ENCODE measurements around the gene DDX23. TPM values are rescaled to one million over a fixed set of nuclear protein-coding genes. Genes with fewer than 3 reads are reported as not detected.
A peak's percentile ranks its signal among the peaks of the same experiment; 100 is the strongest.

The DDX23 gene
- total RNA-seq, 1 experiment from 2014 or later, result 98.1 TPM

DNA sequence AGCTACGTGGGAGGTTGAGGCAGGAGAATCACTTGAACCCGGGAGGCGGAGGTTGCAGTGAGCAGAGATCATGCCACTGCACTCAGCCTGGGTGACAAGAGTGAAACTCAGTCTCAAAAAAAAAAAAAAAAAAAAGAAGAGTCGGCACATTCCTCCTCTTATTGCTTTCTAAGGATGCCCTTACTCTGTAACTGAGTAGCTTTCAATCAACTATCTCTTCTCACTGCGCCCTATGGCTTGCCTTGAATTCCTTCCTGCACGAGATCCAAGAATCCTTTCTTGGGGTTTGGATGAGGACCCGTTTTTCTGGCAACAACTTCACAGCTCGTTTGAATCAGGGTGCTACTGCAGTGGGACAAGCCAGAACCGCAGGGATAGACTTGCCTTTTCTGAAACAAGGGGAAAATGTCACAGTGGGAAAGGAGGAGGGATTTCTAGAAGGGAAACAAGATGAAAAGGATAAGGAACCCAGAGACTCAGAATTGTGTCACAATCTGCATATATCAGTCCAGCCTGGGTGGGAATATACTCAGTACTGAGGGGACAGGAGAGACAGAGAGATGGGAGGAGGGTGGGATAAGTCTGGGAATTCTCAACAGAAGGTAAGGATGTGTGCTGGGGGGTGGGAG is 29.8 kb upstream of the DDX23 start:
- Histone ChIP-seq H3K56ac (ENCODE audit: insufficient read length, low read depth, low read length) (no peak overlapping the region), H3K18ac (ENCODE audit: insufficient read length, low read depth, low read length) (no peak overlapping the region), H3K4me1 (ENCODE audit: insufficient read depth, low read length) (peaks cover 4% of the 10 kb centered on the region; the same call in 1 of the 2 replicates), H4K8ac (replicated peaks; ENCODE audit: insufficient read length, low read depth, low read length) (no peak overlapping the region), H2AFZ (ENCODE audit: low read length) (peak overlapping the region; percentile 60), H2BK120ac (ENCODE audit: low read depth, low read length, poor library complexity, severe bottlenecking) (no peak overlapping the region), H3K27me3 (ENCODE audit: insufficient read depth, low read length) (no peaks in the 10 kb centered on the region), H2AK5ac (ENCODE audit: insufficient read length, low read length) (no peak overlapping the region), H3K27ac (ENCODE audit: insufficient read length, low read depth, low read length) (no peak overlapping the region), H4K91ac (ENCODE audit: insufficient read length, low read depth, low read length) (no peak overlapping the region), H3K23ac (ENCODE audit: insufficient read length, low read depth, low read length) (no peak overlapping the region), H2BK15ac (ENCODE audit: low read depth, low read length) (no peak overlapping the region), H2BK12ac (ENCODE audit: insufficient read length, low read depth, low read length) (no peak overlapping the region), H3K14ac (ENCODE audit: insufficient read depth, low read length) (no peak overlapping the region), H3K79me2 (ENCODE audit: insufficient read depth, low read length) (no peaks in the 10 kb centered on the region), H3K9ac (ENCODE audit: extremely low read depth, insufficient read length, low read length) (no peak overlapping the region), H3K79me1 (ENCODE audit: insufficient read depth, low read depth, low read length, poor library complexity, severe bottlenecking) (no peaks in the 10 kb centered on the region), H3K9me3 (ENCODE audit: control insufficient read depth, low read depth, low read length) (no peaks in the 10 kb centered on the region), H3K4me2 (ENCODE audit: insufficient read depth, insufficient read length, low read length) (peak overlapping the region; percentile 42), H2BK20ac (ENCODE audit: low read depth, low read length, poor library complexity, severe bottlenecking) (no peak overlapping the region), H3K4ac (ENCODE audit: low read depth, low read length) (no peak overlapping the region), H3T11ph (ENCODE audit: low read length) (no peak overlapping the region), H3K23me2 (ENCODE audit: insufficient read length, low read depth, low read length, poor library complexity, severe bottlenecking) (no peaks in the 10 kb centered on the region), H4K20me1 (ENCODE audit: control insufficient read depth, insufficient read depth, insufficient read length) (no peaks in the 10 kb centered on the region), H2BK5ac (ENCODE audit: insufficient read length, low read length) (no peak overlapping the region), H4K5ac (ENCODE audit: insufficient read length, low read depth, low read length) (no peak overlapping the region)
- WGBS (ENCODE audit: extremely low coverage, insufficient read length, low lambda C conversion rate), result no CpG with 5 or more reads among the region's 9 CpGs
- Mint-ChIP-seq H3K9me3 (no peaks in the 10 kb centered on the region), H3K36me3 (ENCODE audit: insufficient read depth in 1 of 3, low read depth in 3 of 3) (no peaks in the 10 kb centered on the region), H3K27ac (peak overlapping the region in 1 of 3 experiments; percentile 38; a peak in 3 of 7 replicates), H3K4me3 (peak overlapping the region; percentile 37 to 54), H3K27me3 (ENCODE audit: low read depth) (peaks cover 17% of the 10 kb centered on the region), H3K4me1 (peaks cover 28 to 47% of the 10 kb centered on the region in 2 experiments)
- no peak for DNase-seq
- TF ChIP-seq, protein P1, sequence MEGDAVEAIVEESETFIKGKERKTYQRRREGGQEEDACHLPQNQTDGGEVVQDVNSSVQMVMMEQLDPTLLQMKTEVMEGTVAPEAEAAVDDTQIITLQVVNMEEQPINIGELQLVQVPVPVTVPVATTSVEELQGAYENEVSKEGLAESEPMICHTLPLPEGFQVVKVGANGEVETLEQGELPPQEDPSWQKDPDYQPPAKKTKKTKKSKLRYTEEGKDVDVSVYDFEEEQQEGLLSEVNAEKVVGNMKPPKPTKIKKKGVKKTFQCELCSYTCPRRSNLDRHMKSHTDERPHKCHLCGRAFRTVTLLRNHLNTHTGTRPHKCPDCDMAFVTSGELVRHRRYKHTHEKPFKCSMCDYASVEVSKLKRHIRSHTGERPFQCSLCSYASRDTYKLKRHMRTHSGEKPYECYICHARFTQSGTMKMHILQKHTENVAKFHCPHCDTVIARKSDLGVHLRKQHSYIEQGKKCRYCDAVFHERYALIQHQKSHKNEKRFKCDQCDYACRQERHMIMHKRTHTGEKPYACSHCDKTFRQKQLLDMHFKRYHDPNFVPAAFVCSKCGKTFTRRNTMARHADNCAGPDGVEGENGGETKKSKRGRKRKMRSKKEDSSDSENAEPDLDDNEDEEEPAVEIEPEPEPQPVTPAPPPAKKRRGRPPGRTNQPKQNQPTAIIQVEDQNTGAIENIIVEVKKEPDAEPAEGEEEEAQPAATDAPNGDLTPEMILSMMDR (conservative IDR thresholded peaks at IDR 0.05), result no peak

Measured in H9 (cell line).